Brain (organoid and tissue), 1 donor: ENCODE data around the gene PPP2R3C. TPM values are rescaled to one million over a fixed set of nuclear protein-coding genes. Genes with fewer than 3 reads are reported as not detected.

ENCODE experiments used
- polyA plus RNA-seq: library from polyadenylated mRNA; stranded (reverse); fragments of 350-450 nt; fragmentation: Illumina TruSeq; extraction: RNeasy Lipid Tissue Mini Kit (QIAGEN cat#74804); gene quantifications from one replicate; pipeline ENCODE4 v1.2.3, GENCODE V29; 2015; ENCODE audit warnings: low read depth, low replicate concordance; ENCODE audit not compliant: insufficient read depth

Gene PPP2R3C
- polyA plus RNA-seq, 1 donor from 2014 or later, result 24.0 TPM

Other genes starting within 250 kb of the PPP2R3C start
- gene BAZ1A, start 246.6 kb downstream of the PPP2R3C start, polyA plus RNA-seq, result 7.7 TPM
- gene SRP54, start 139.0 kb downstream of the PPP2R3C start, polyA plus RNA-seq, result 52.2 TPM
- gene FAM177A1, start 75.7 kb downstream of the PPP2R3C start, polyA plus RNA-seq, result 53.2 TPM
- gene PRORP, start 562 bp upstream of the PPP2R3C start, polyA plus RNA-seq, result 18.3 TPM
- gene PSMA6, start 170.4 kb upstream of the PPP2R3C start, polyA plus RNA-seq, result 183 TPM